Naive B cell (primary cell): ENCODE data around the gene LOXL4. TPM values are rescaled to one million over a fixed set of nuclear protein-coding genes. Genes with fewer than 3 reads are reported as not detected.

ENCODE experiments used
- ATAC-seq, 2 donors: fragments of 150-1000 bp; cut with Tn5 transposase; 2 replicates each; pipeline ENCODE4 v1.10.0; 2021; ENCODE audit warnings: low read depth in 2 of 2, mild to moderate bottlenecking in 2 of 2, moderate library complexity in 2 of 2
- DNase-seq: peaks from one replicate; pipeline ENCODE4 v3.0.0; 2022
- H3K27ac Mint-ChIP-seq, 6 donors: one replicate each; pipeline ENCODE4 v1.8.0; 2020 to 2022; ENCODE audit warnings: mild to moderate bottlenecking in 6 of 6, mixed read lengths in 6 of 6, moderate library complexity in 5 of 6, inconsistent platforms in 2 of 6
- H3K27me3 Mint-ChIP-seq, 3 donors: one replicate each; pipeline ENCODE4 v1.8.0; 2021 to 2022; ENCODE audit warnings: mixed read lengths in 3 of 3, mild to moderate bottlenecking in 1 of 3
- H3K36me3 Mint-ChIP-seq, 2 donors: one replicate each; pipeline ENCODE4 v1.8.0; 2020 to 2022; ENCODE audit warnings: mixed read lengths in 2 of 2, inconsistent platforms in 1 of 2, mild to moderate bottlenecking in 1 of 2
- H3K4me1 Mint-ChIP-seq, 3 donors: one replicate each; pipeline ENCODE4 v1.8.0; 2020 to 2022; ENCODE audit warnings: mixed read lengths in 3 of 3, inconsistent platforms in 1 of 3, mild to moderate bottlenecking in 1 of 3, moderate library complexity in 1 of 3
- H3K4me3 Mint-ChIP-seq, 8 donors: one replicate each; pipeline ENCODE4 v1.8.0; 2020 to 2022; ENCODE audit warnings: mild to moderate bottlenecking in 8 of 8, mixed read lengths in 8 of 8, moderate library complexity in 8 of 8, inconsistent platforms in 2 of 8
- H3K9me3 Mint-ChIP-seq, 7 donors: one replicate each; pipeline ENCODE4 v1.8.0; 2020 to 2022; ENCODE audit warnings: mixed read lengths in 7 of 7, mild to moderate bottlenecking in 5 of 7, inconsistent platforms in 2 of 7, moderate library complexity in 1 of 7
- polyA plus RNA-seq, 6 donors: library from polyadenylated mRNA; unstranded; fragments of 300-500 nt; fragmentation: Illumina TruSeq; gene quantifications; one replicate each; pipeline ENCODE4 v1.2.3, GENCODE V29; 2021; ENCODE audit warnings: low read depth in 6 of 6

The LOXL4 gene
- polyA plus RNA-seq, 6 donors from 2014 or later: 0.24 to 2.1 (median 0.43) TPM; not detected in 1

GRCh38 chr10:98306501-98306900, 38.5 kb upstream of the LOXL4 start:
- Mint-ChIP-seq H3K36me3 (no peaks in the 10 kb centered on the region), H3K27ac (peak overlapping the region in 1 of 6 donors; percentile 88), H3K27me3 (peaks cover 41 to 54% (median 44%) of the 10 kb centered on the region in 3 donors)

GRCh38 chr10:98303569-98303968, 35.6 kb upstream of the LOXL4 start:
- Mint-ChIP-seq H3K27me3 (peaks cover 45 to 61% (median 45%) of the 10 kb centered on the region in 3 donors), H3K4me3 (no peak overlapping the region), H3K9me3 (peaks cover 0 to 9% (median 0%) of the 10 kb centered on the region in 7 donors)

More at GRCh38 chr10:98306501-98306900, 38.5 kb upstream of the LOXL4 start:
- Mint-ChIP-seq H3K4me3 (peak overlapping the region in 1 of 8 donors; percentile 61), H3K4me1 (peaks cover 9 to 19% (median 16%) of the 10 kb centered on the region in 3 donors), H3K9me3 (peaks cover 0 to 9% (median 0%) of the 10 kb centered on the region in 7 donors)
- DNase-seq (no peak), ATAC-seq (no peak)

DNA sequence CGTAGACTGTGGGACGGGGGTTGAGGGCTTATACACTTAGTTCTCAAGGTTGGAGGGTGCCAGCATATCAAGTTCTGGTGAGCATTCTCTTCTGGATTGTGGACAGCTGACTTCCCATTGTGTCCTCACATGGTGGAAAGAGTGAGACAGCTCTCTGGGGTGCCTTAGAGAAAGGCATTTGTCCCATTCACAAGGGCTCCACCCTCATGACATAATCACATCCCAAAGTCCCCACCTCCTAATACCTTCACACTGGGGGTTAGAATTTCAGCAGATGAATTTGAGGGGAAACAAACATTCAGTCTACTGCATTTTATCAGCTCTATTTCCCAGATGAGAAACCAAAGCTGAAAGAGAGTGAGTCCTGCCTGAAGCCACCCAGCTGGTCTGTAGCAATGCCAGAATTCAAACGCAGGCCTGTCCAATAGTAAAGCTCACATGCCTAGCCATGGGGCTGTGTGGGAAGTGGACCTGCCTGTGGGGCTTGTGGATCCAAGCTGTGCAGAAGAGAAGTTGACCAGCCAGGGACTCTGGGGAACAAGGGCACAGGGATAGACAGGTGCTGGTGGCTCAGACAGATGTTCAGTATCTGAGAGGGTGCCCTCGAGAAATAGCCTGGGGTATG, 34.9 kb upstream of the LOXL4 start:
- Mint-ChIP-seq H3K9me3 (peaks cover 0 to 9% (median 0%) of the 10 kb centered on the region in 7 donors), H3K27me3 (peaks cover 43 to 55% (median 46%) of the 10 kb centered on the region in 3 donors), H3K36me3 (no peaks in the 10 kb centered on the region), H3K4me3 (no peak overlapping the region), H3K27ac (no peak overlapping the region), H3K4me1 (no peaks in the 10 kb centered on the region)
- DNase-seq (no peak), ATAC-seq (no peak)

More at GRCh38 chr10:98303569-98303968, 35.6 kb upstream of the LOXL4 start:
- no peak for DNase-seq
- Mint-ChIP-seq H3K27ac (no peak overlapping the region), H3K36me3 (no peaks in the 10 kb centered on the region), H3K4me1 (peaks cover 0 to 2% (median 2%) of the 10 kb centered on the region in 3 donors)
- no peak for ATAC-seq

DNA sequence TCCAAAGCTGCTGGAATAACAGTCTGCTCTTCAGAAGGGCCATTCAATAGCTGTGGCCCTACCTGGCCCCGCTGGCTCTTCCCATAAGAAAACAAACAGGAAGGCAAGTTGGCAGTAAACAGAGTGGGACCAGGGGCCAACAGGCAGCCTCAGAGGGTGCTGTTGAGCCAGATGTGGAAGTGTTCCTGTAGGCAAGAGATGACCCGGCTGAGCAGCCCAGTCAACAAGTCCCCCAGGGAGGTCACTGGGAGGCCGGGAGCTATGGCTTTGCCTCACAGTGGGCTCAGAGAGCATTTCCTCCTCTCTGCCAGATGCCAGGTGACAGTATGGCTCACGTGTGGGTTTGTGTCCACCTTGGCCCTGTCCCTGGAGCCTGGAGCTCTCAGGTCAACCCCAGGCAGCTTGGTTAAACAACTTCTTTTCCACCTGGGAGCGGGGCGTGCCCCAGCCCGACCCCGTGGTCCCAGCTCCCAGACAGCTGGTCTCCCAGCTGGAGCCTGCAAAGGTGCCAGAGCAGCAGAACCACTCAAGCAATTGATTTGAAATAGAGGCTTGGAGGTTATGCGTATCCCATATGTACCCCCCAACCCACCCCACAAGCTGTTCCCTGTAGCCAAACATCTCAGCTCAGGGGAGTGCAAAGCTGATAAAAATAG, 33.8 kb upstream of the LOXL4 start:
- H3K27ac Mint-ChIP-seq: no peak overlapping the region
- no peak for DNase-seq
- H3K9me3 Mint-ChIP-seq: peaks cover 0 to 8% (median 0%) of the 10 kb centered on the region in 7 donors
- no peak overlapping the region for H3K4me3 Mint-ChIP-seq
- peaks cover 43 to 58% (median 46%) of the 10 kb centered on the region in 3 donors for H3K27me3 Mint-ChIP-seq
- peaks cover 0 to 1% (median 0%) of the 10 kb centered on the region in 3 donors for H3K4me1 Mint-ChIP-seq
- H3K36me3 Mint-ChIP-seq: no peaks in the 10 kb centered on the region
- no peak for ATAC-seq

DNA sequence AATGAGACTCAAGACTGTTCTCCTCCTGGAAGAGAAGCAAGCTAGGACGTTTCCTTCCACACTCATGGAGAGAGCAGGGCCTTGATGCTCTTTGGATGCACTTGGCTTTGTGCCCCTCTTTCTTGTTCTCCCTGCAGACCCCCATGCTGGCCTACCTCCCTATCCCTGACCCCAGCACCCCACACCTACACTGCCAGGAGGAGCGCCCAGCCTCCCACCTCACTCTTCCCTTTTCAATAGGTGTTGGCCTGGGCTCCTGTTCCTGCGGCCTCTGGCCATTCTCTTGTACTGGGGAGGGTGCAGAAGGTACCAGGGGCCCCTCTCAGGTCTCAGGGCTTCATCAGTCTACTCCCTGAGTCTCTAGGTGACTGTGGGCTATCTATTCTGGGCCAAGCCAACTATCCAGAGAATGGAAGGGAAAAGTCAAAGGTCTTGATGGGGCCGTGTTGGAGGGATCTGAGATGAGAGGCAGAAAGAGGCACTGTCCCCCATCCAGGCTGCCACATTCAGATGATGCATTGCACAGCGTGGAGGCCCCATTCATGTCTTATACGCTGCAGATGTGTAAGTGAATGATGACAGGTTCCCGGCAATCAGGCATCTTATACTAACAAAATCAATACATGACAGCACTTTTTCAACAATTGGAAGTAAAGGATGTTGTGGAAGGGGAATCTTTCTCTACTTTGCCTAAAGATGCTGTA, 32.7 kb upstream of the LOXL4 start:
- H3K4me3 Mint-ChIP-seq: no peak overlapping the region
- DNase-seq: no peak
- no peaks in the 10 kb centered on the region for H3K36me3 Mint-ChIP-seq
- H3K9me3 Mint-ChIP-seq: no peaks in the 10 kb centered on the region
- H3K27me3 Mint-ChIP-seq: peaks cover 39 to 69% (median 49%) of the 10 kb centered on the region in 3 donors
- peaks cover 0 to 9% (median 8%) of the 10 kb centered on the region in 3 donors for H3K4me1 Mint-ChIP-seq
- peak overlapping the region in 1 of 6 donors; percentile 1 for H3K27ac Mint-ChIP-seq
- ATAC-seq: no peak

DNA sequence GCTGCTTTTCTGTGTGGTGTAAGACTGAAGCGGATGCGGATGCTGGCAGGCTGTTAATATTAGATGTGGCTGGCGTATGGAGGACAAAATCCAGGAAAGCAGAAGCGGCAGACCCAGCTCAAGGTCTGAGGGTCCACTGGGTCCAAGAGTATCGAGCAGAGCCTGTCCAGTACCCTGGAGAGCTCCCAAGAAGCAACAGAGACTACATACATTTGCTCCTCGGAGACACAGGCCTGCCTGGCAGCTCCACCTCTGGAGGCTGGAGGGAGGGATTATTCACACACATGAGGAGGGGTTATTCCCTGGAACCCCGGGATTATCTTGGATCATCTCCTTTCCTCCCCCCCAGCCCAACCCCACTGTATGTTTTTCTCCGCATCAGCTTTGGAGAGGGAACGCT, 31.3 kb upstream of the LOXL4 start:
- Mint-ChIP-seq H3K4me1 (peaks cover 5 to 14% (median 14%) of the 10 kb centered on the region in 3 donors), H3K4me3 (no peak overlapping the region), H3K27me3 (peaks cover 36 to 62% (median 48%) of the 10 kb centered on the region in 3 donors), H3K9me3 (no peaks in the 10 kb centered on the region), H3K27ac (no peak overlapping the region), H3K36me3 (no peaks in the 10 kb centered on the region)
- DNase-seq (no peak), ATAC-seq (no peak)

GRCh38 chr10:98296524-98296923, 28.5 kb upstream of the LOXL4 start:
- ATAC-seq (no peak), DNase-seq (no peak)
- H3K36me3 Mint-ChIP-seq: peaks cover 0 to 4% of the 10 kb centered on the region in 2 donors
- no peak overlapping the region for H3K4me3 Mint-ChIP-seq
- no peak overlapping the region for H3K27ac Mint-ChIP-seq
- peaks cover 31 to 58% (median 54%) of the 10 kb centered on the region in 3 donors for H3K27me3 Mint-ChIP-seq
- H3K9me3 Mint-ChIP-seq: no peaks in the 10 kb centered on the region
- peaks cover 5 to 14% (median 14%) of the 10 kb centered on the region in 3 donors for H3K4me1 Mint-ChIP-seq

- Mint-ChIP-seq H3K27ac (peak overlapping the region in 1 of 6 donors; percentile 37), H3K9me3 (no peaks in the 10 kb centered on the region), H3K36me3 (peaks cover 0 to 4% of the 10 kb centered on the region in 2 donors)
These were observed 27.9 kb upstream of the LOXL4 start for GRCh38 chr10:98295907-98296306.

GRCh38 chr10:98295401-98295811, 27.4 kb upstream of the LOXL4 start:
- peaks cover 5 to 14% (median 14%) of the 10 kb centered on the region in 3 donors for H3K4me1 Mint-ChIP-seq
- H3K27ac Mint-ChIP-seq: peak overlapping the region in 1 of 6 donors; percentile 37
- no peaks in the 10 kb centered on the region for H3K9me3 Mint-ChIP-seq
- H3K27me3 Mint-ChIP-seq: peaks cover 24 to 52% (median 48%) of the 10 kb centered on the region in 3 donors
- peaks cover 0 to 4% of the 10 kb centered on the region in 2 donors for H3K36me3 Mint-ChIP-seq
- peak overlapping the region in 1 of 8 donors; percentile 60 for H3K4me3 Mint-ChIP-seq
- no peak for DNase-seq
- peak; percentile 37 to 52 for ATAC-seq

More at GRCh38 chr10:98295907-98296306, 27.9 kb upstream of the LOXL4 start:
- peaks cover 5 to 14% (median 14%) of the 10 kb centered on the region in 3 donors for H3K4me1 Mint-ChIP-seq
- DNase-seq (no peak), ATAC-seq (no peak)
- H3K4me3 Mint-ChIP-seq: peak overlapping the region in 2 of 8 donors; percentile 12 to 30
- peaks cover 26 to 57% (median 53%) of the 10 kb centered on the region in 3 donors for H3K27me3 Mint-ChIP-seq

DNA sequence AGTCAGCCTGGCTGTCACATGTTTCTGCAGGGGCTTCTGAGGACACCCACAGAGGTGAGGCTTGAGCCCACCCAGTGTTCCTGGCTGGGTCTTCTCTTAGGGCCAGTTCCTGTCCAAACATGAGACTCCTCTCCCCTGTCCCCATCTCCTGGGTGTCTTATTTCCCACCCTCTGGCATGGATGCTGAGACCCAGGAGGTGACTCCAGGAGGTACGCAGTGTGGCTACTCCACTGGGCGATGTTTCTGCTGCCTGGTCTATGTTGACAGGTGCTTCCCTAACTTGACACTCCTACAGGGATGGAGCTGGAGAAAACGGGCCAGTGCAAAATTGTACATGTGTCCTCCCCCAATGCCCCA, 26.3 kb upstream of the LOXL4 start:
- Mint-ChIP-seq H3K9me3 (no peaks in the 10 kb centered on the region), H3K4me3 (no peak overlapping the region), H3K27ac (no peak overlapping the region), H3K27me3 (peaks cover 27 to 46% (median 40%) of the 10 kb centered on the region in 3 donors), H3K36me3 (peaks cover 0 to 4% of the 10 kb centered on the region in 2 donors), H3K4me1 (peaks cover 5 to 14% (median 14%) of the 10 kb centered on the region in 3 donors)
- DNase-seq (no peak), ATAC-seq (no peak)

- Mint-ChIP-seq H3K27me3 (peaks cover 22 to 40% (median 35%) of the 10 kb centered on the region in 3 donors), H3K27ac (no peak overlapping the region), H3K36me3 (peaks cover 0 to 4% of the 10 kb centered on the region in 2 donors), H3K9me3 (no peaks in the 10 kb centered on the region), H3K4me1 (peaks cover 5 to 14% (median 14%) of the 10 kb centered on the region in 3 donors), H3K4me3 (no peak overlapping the region)
- ATAC-seq (no peak), DNase-seq (no peak)
These were observed 25.7 kb upstream of the LOXL4 start for GRCh38 chr10:98293550-98294269.

DNA sequence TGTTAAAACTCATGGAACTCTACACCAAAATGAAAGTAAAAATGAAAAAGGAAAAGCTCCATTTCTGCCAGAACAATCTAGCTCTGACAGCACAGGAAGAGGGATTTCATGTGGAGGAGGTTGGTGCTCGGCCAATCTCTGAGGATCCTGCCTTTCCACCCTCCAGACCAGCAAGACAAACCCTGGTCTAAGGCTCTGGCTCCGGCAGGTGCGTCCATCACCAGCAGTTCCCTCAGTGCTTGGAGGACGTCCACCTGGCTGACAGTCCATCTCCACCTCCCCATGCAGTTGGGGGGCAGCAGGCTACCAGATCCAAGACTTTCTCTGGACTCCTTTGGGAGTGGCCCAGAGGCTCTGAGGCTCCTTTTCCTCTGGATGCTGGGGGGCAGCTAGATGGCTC, 25.0 kb upstream of the LOXL4 start:
- peaks cover 0 to 4% of the 10 kb centered on the region in 2 donors for H3K36me3 Mint-ChIP-seq
- ATAC-seq (no peak), DNase-seq (no peak)
- H3K4me1 Mint-ChIP-seq: peaks cover 5 to 14% (median 14%) of the 10 kb centered on the region in 3 donors
- H3K4me3 Mint-ChIP-seq: no peak overlapping the region
- peaks cover 22 to 37% (median 33%) of the 10 kb centered on the region in 3 donors for H3K27me3 Mint-ChIP-seq
- peak overlapping the region in 1 of 6 donors; percentile 69 for H3K27ac Mint-ChIP-seq
- no peaks in the 10 kb centered on the region for H3K9me3 Mint-ChIP-seq

- peaks cover 26 to 54% (median 40%) of the 10 kb centered on the region in 3 donors for H3K27me3 Mint-ChIP-seq
- H3K27ac Mint-ChIP-seq: no peak overlapping the region
- ATAC-seq (no peak), DNase-seq (no peak)
- H3K36me3 Mint-ChIP-seq: peaks cover 0 to 4% of the 10 kb centered on the region in 2 donors
- H3K9me3 Mint-ChIP-seq: no peaks in the 10 kb centered on the region
- peaks cover 0 to 4% (median 0%) of the 10 kb centered on the region in 3 donors for H3K4me1 Mint-ChIP-seq
- no peak overlapping the region for H3K4me3 Mint-ChIP-seq
These were observed 21.8 kb upstream of the LOXL4 start for GRCh38 chr10:98289802-98290209.
